SK-N-MC (cell line): ENCODE data around the gene ULK4.
"Not testable (repeated sequence)": the region's sequence is repeated elsewhere in the genome, so short reads cannot be mapped to it uniquely, and the experiment has no call there.

Experiments used
- DNase-seq: peaks from one replicate; pipeline ENCODE4 v3.0.0-alpha.2; 2011; ENCODE audit warnings: low read depth, low spot score
- H3K27ac ChIP-seq: fragments of 200-600 bp; sonication (generic); 2 replicates; pipeline ENCODE4 v1.5.1; 2016; ENCODE audit warnings: mixed run types
- H3K36me3 ChIP-seq: fragments of 200-600 bp; sonication (generic); 2 replicates; pipeline ENCODE4 v1.6.1; 2017; ENCODE audit warnings: antibody characterized with exemption, low read length, mixed read lengths; ENCODE audit not compliant: insufficient read depth
- H3K4me3 ChIP-seq: fragments of 200-600 bp; sonication (generic); 2 replicates; pipeline ENCODE4 v1.5.1; 2016
- H3K9ac ChIP-seq: fragments of 200-600 bp; sonication (generic); 2 replicates; pipeline ENCODE4 v1.8.0; 2017; ENCODE audit warnings: mixed run types, mixed read lengths; ENCODE audit not compliant: insufficient read length
- H3K9me3 ChIP-seq: fragments of 200-600 bp; sonication (generic); 2 replicates; pipeline ENCODE4 v1.6.1; 2017; ENCODE audit warnings: low read depth, mild to moderate bottlenecking, antibody characterized with exemption, low read length, moderate library complexity, mixed read lengths
- EZH2 ChIP-seq: fragments of 200-600 bp; sonication (generic); IDR thresholded peaks from one replicate; pipeline ENCODE4 v1.6.1; 2017; ENCODE audit warnings: antibody characterized with exemption
- FOXP2 ChIP-seq: optimal IDR thresholded peaks from 2 replicates; pipeline ENCODE3; 2011; ENCODE audit warnings: mild to moderate bottlenecking, moderate library complexity; ENCODE audit not compliant: insufficient read depth; ENCODE audit errors: extremely low read length, control extremely low read depth
- POLR2AphosphoS5 ChIP-seq: IDR thresholded peaks from 2 replicates; pipeline ENCODE4 v1.6.1; 2012; ENCODE audit warnings: mild to moderate bottlenecking, low read depth, low read length, borderline replicate concordance

Gene ULK4

DNA sequence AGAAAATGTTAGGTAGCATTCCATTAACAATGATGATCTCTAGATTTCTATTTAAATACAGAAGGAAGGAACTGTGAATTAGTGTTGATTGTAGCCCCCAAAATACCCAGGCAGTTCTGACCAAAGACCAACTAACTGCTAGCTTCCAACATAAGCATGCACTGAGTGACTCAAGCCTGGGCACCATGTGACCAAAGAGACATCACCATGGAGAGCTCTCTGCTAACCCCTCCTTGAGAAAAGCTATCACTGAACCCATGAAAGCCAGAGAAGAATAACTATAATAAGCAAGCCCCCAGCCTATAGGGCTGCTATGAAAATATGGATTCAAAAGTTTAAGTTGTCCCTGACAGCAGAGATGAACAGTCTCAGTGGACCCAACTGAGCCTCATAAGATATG, 310.2 kb downstream of the ULK4 start:
- Histone ChIP-seq H3K9ac (no peak overlapping the region), H3K27ac (no peak overlapping the region), H3K36me3 (no peaks in the 10 kb centered on the region), H3K4me3 (no peak overlapping the region), H3K9me3 (no peaks in the 10 kb centered on the region)
- no peak for DNase-seq
- TF ChIP-seq EZH2 (no peak), FOXP2 (no peak), POLR2AphosphoS5 (no peak)

- Histone ChIP-seq H3K4me3 (no peak overlapping the region), H3K27ac (no peak overlapping the region), H3K36me3 (no peaks in the 10 kb centered on the region), H3K9ac (no peak overlapping the region), H3K9me3 (no peaks in the 10 kb centered on the region)
- DNase-seq = no peak
- TF ChIP-seq POLR2AphosphoS5 (no peak), EZH2 (no peak), FOXP2 (no peak)
These were observed 311.5 kb downstream of the ULK4 start for GRCh38 chr3:41650406-41650805.

DNA sequence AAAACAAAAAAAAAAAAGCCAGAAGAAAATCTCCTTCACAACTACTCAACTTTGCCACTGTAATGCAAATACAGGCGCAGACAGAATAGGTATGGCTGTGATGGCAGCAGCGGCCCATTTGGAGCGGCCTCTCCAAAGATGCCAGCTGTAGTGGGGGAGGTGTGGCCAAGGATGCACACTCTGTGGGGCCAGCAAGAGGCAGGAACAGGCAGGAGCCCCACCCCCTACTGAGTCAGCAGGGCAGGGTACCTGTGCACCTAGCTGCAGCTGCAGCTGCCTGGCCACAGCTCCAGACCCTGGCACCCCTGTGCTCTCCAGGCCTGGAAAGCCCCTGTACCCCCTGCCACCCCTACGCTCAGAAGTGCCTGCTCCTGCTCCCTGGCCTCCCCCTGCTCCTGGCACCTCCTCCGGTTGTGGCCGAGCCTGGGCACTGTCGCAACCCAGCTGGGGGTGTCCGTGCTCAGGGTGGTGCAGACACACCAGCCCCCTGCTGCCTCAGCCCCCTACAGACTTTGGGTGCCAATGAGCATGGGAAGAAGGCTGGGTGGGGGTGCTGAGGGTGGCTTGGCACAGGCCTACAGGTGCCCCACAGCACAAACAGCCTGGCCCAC, 312.7 kb downstream of the ULK4 start:
- Histone ChIP-seq H3K27ac (no peak overlapping the region), H3K9ac (no peak overlapping the region), H3K36me3 (no peaks in the 10 kb centered on the region), H3K9me3 (no peaks in the 10 kb centered on the region), H3K4me3 (no peak overlapping the region)
- TF ChIP-seq FOXP2 = no peak
- TF ChIP-seq POLR2AphosphoS5 = no peak
- no peak for TF ChIP-seq EZH2
- DNase-seq = no peak

DNA sequence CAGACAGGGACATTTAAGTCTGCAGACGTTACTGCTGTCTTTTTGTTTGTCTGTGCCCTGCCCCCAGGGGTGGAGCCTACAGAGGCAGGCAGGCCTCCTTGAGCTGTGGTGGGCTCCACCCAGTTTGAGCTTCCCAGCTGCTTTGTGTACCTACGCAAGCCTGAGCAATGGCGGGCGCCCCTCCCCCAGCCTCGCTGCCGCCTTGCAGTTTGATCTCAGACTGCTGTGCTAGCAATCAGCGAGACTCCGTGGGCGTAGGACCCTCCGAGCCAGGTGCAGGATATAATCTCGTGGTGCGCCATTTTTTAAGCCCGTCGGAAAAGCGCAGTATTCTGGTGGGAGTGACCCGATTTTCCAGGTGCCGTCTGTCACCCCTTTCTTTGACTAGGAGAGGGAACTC, 314.2 kb downstream of the ULK4 start:
- not testable (repeated sequence) for H3K9ac ChIP-seq, H3K36me3 ChIP-seq, DNase-seq, H3K4me3 ChIP-seq, H3K27ac ChIP-seq, H3K9me3 ChIP-seq

DNA sequence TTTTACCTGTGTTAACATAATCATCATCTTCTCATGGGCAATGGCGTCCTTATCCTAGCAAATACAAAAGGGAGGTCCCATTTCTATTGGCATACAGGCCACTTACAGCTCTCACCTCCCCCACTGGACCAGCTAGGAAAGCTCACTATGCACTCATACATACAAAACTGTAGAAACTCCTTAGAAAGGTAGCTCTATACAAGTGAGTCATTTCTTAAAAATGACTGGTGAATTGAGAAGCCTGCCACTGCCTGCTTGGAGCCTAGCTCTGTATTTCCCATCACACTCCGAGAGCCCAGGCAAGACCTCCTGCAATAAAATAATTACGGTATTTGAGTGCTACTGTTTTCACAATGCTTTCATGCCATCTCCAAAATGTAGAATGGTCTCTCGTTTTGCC, 321.8 kb downstream of the ULK4 start:
- no peak for DNase-seq
- TF ChIP-seq FOXP2 (no peak), POLR2AphosphoS5 (no peak), EZH2 (no peak)
- Histone ChIP-seq H3K4me3 (no peak overlapping the region), H3K9ac (no peak overlapping the region), H3K36me3 (no peaks in the 10 kb centered on the region), H3K27ac (no peak overlapping the region), H3K9me3 (no peaks in the 10 kb centered on the region)

- H3K36me3 ChIP-seq = no peaks in the 10 kb centered on the region
- H3K9me3 ChIP-seq = no peaks in the 10 kb centered on the region
- H3K27ac ChIP-seq = no peak overlapping the region
- H3K4me3 ChIP-seq = no peak overlapping the region
- no peak for DNase-seq
- no peak overlapping the region for H3K9ac ChIP-seq
- no peak for TF ChIP-seq EZH2
- TF ChIP-seq FOXP2 = no peak
- TF ChIP-seq POLR2AphosphoS5 = no peak
These were observed 323.5 kb downstream of the ULK4 start for GRCh38 chr3:41638381-41638780.

GRCh38 chr3:41632700-41633099, 329.2 kb downstream of the ULK4 start:
- Histone ChIP-seq H3K36me3 (no peaks in the 10 kb centered on the region), H3K9ac (no peak overlapping the region), H3K4me3 (no peak overlapping the region), H3K27ac (no peak overlapping the region), H3K9me3 (no peaks in the 10 kb centered on the region)
- DNase-seq = no peak
- TF ChIP-seq FOXP2 (no peak), EZH2 (no peak), POLR2AphosphoS5 (no peak)

DNA sequence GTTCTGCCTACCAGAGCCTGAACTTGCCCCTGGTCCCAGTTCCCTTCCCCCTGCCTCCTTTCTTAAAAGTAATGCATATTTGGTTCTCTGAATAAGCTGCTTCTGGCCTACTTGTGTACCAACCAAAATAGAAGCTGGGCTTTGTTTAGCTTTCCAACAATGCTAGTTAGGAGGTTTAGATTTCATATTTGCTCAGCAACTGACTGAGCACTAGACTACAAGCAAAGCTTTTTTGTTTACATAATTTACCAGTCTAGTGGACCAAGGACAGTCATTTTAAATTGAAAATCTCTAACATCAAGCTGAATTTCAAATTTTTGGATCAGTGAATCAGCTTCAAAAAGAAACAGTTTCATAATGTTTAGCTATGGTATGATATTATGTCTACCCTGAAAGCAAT, 331.2 kb downstream of the ULK4 start:
- no peak for DNase-seq
- no peak overlapping the region for H3K27ac ChIP-seq
- no peak overlapping the region for H3K9ac ChIP-seq
- H3K4me3 ChIP-seq = no peak overlapping the region
- TF ChIP-seq FOXP2 (no peak), EZH2 (no peak), POLR2AphosphoS5 (no peak)
- H3K9me3 ChIP-seq = no peaks in the 10 kb centered on the region
- no peaks in the 10 kb centered on the region for H3K36me3 ChIP-seq

DNA sequence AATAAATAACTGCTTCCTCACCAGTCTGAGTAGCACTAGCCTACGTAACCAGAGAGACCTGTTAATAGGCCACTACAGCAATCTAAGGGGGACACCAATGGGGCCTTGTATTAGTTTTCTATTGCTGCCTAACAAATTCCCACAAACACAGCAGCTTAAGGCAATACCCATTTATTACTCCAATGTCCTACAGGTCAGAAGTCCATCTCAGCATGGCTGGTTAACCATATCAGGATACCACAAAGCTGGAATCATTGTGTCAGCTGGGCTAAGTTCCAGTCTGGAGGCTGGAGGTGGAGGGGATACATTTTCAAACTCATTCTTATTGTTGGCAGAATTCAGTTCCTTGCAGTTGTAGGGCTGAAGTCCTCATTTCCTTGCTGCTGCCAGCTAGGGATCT, 331.9 kb downstream of the ULK4 start:
- no peak overlapping the region for H3K4me3 ChIP-seq
- no peak overlapping the region for H3K9ac ChIP-seq
- no peak for TF ChIP-seq EZH2
- H3K9me3 ChIP-seq = no peaks in the 10 kb centered on the region
- H3K36me3 ChIP-seq = no peaks in the 10 kb centered on the region
- DNase-seq = no peak
- H3K27ac ChIP-seq = no peak overlapping the region

DNA sequence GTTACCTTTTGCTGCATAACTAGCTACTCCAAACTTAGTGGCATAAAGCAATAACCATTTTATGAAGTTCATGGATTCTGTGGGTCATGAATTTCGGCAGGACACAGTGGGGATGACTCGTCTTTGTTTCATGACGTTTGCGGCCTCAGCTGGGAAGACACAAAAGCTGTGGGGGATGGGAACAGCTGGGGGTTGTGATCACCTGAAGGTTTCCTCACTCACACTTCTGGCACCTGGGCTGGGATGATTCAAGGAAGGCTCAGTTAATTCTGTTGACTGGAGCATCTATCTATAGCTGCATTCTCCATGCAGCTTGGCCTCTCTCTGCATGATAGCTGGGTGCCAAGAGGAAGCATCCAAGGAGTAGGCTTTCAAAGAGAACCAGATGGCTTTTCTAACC, 332.8 kb downstream of the ULK4 start:
- TF ChIP-seq FOXP2 = no peak
- no peak for TF ChIP-seq EZH2
- no peak for TF ChIP-seq POLR2AphosphoS5
- no peak for DNase-seq
- Histone ChIP-seq H3K4me3 (no peak overlapping the region), H3K9ac (no peak overlapping the region), H3K36me3 (no peaks in the 10 kb centered on the region), H3K9me3 (no peaks in the 10 kb centered on the region), H3K27ac (no peak overlapping the region)
